HEK293 (cell line): ENCODE data around the gene TM9SF1.

Source experiments
- BCL6B ChIP-seq: fragments of 450-650 bp; formaldehyde crosslinking; IDR thresholded peaks from 2 replicates; pipeline ENCODE4 v1.5.1; 2017; ENCODE audit warnings: missing biosample characterization, missing genetic modification characterization
- ELK4 ChIP-seq: IDR thresholded peaks from 2 replicates; pipeline ENCODE4 v1.6.1; 2011; ENCODE audit warnings: mild to moderate bottlenecking, low read depth, low read length, borderline replicate concordance
- GLIS1 ChIP-seq: fragments of 450-650 bp; formaldehyde crosslinking; IDR thresholded peaks from 2 replicates; pipeline ENCODE4 v1.5.1; 2016; ENCODE audit warnings: missing biosample characterization, missing genetic modification characterization
- KLF16 ChIP-seq: fragments of 450-650 bp; formaldehyde crosslinking; IDR thresholded peaks from 2 replicates; pipeline ENCODE4 v1.5.1; 2017; ENCODE audit warnings: missing biosample characterization, missing genetic modification characterization
- MEIS1 ChIP-seq: sonication (generic); formaldehyde crosslinking; IDR thresholded peaks from 2 replicates; pipeline ENCODE4 v1.8.1; 2022; ENCODE audit warnings: missing genetic modification reagents, mild to moderate bottlenecking, borderline replicate concordance
- MYNN ChIP-seq: fragments of 450-650 bp; formaldehyde crosslinking; IDR thresholded peaks from 2 replicates; pipeline ENCODE4 v1.5.1; 2016; ENCODE audit warnings: missing biosample characterization, missing genetic modification characterization, borderline replicate concordance
- MZF1 ChIP-seq: fragments of 450-650 bp; formaldehyde crosslinking; IDR thresholded peaks from 2 replicates; pipeline ENCODE4 v1.5.1; 2017; ENCODE audit warnings: missing biosample characterization, missing genetic modification characterization, borderline replicate concordance
- OVOL3 ChIP-seq: fragments of 450-650 bp; formaldehyde crosslinking; IDR thresholded peaks from 2 replicates; pipeline ENCODE4 v1.5.1; 2016; ENCODE audit warnings: missing biosample characterization, missing genetic modification characterization
- PRDM10 ChIP-seq: fragments of 450-650 bp; formaldehyde crosslinking; IDR thresholded peaks from 2 replicates; pipeline ENCODE4 v1.5.1; 2016; ENCODE audit warnings: missing biosample characterization, missing genetic modification characterization
- PRDM6 ChIP-seq: fragments of 450-650 bp; formaldehyde crosslinking; IDR thresholded peaks from 2 replicates; pipeline ENCODE4 v1.5.1; 2017; ENCODE audit warnings: missing biosample characterization, missing genetic modification characterization
- REPIN1 ChIP-seq: fragments of 450-650 bp; formaldehyde crosslinking; IDR thresholded peaks from 2 replicates; pipeline ENCODE4 v1.5.1; 2017; ENCODE audit warnings: missing biosample characterization, missing genetic modification characterization, low read depth
- SP3 ChIP-seq: fragments of 450-650 bp; formaldehyde crosslinking; IDR thresholded peaks from 2 replicates; pipeline ENCODE4 v1.5.1; 2016; ENCODE audit warnings: missing biosample characterization, missing genetic modification characterization
- TRIM28 ChIP-seq: IDR thresholded peaks from 2 replicates; pipeline ENCODE4 v1.6.1; 2011; ENCODE audit warnings: low read length, control low read depth, borderline replicate concordance
- WT1 ChIP-seq: fragments of 450-650 bp; formaldehyde crosslinking; IDR thresholded peaks from 2 replicates; pipeline ENCODE4 v1.5.1; 2016; ENCODE audit warnings: missing biosample characterization, missing genetic modification characterization
- ZBTB48 ChIP-seq: fragments of 450-650 bp; formaldehyde crosslinking; IDR thresholded peaks from 2 replicates; pipeline ENCODE4 v1.5.1; 2016; ENCODE audit warnings: missing biosample characterization, missing genetic modification characterization
- ZNF138 ChIP-seq: fragments of 450-650 bp; formaldehyde crosslinking; IDR thresholded peaks from 2 replicates; pipeline ENCODE4 v1.5.1; 2016; ENCODE audit warnings: missing biosample characterization, missing genetic modification characterization, borderline replicate concordance
- ZNF16 ChIP-seq: fragments of 450-650 bp; formaldehyde crosslinking; IDR thresholded peaks from 2 replicates; pipeline ENCODE4 v1.5.1; 2016; ENCODE audit warnings: low read depth, missing biosample characterization, missing genetic modification characterization
- ZNF184 ChIP-seq: fragments of 450-650 bp; IDR thresholded peaks from 2 replicates; pipeline ENCODE4 v1.5.1; 2018; ENCODE audit warnings: missing biosample characterization, mild to moderate bottlenecking, missing genetic modification characterization
- ZNF2 ChIP-seq: fragments of 450-650 bp; formaldehyde crosslinking; IDR thresholded peaks from 2 replicates; pipeline ENCODE4 v1.5.1; 2016; ENCODE audit warnings: missing biosample characterization, missing genetic modification characterization
- ZNF223 ChIP-seq: fragments of 450-650 bp; formaldehyde crosslinking; IDR thresholded peaks from 2 replicates; pipeline ENCODE4 v1.5.1; 2016; ENCODE audit warnings: missing biosample characterization, missing genetic modification characterization
- ZNF24 ChIP-seq: fragments of 450-650 bp; formaldehyde crosslinking; IDR thresholded peaks from 2 replicates; pipeline ENCODE4 v1.5.1; 2016; ENCODE audit warnings: missing biosample characterization, missing genetic modification characterization
- ZNF311 ChIP-seq: fragments of 450-650 bp; formaldehyde crosslinking; IDR thresholded peaks from 2 replicates; pipeline ENCODE4 v1.5.1; 2017; ENCODE audit warnings: missing biosample characterization, missing genetic modification characterization, borderline replicate concordance
- ZNF324 ChIP-seq: fragments of 450-650 bp; formaldehyde crosslinking; IDR thresholded peaks from 2 replicates; pipeline ENCODE4 v1.5.1; 2016; ENCODE audit warnings: missing biosample characterization, missing genetic modification characterization
- ZNF423 ChIP-seq: fragments of 450-650 bp; formaldehyde crosslinking; IDR thresholded peaks from 2 replicates; pipeline ENCODE4 v1.5.1; 2016; ENCODE audit warnings: missing biosample characterization, missing genetic modification characterization
- ZNF48 ChIP-seq: fragments of 450-650 bp; formaldehyde crosslinking; IDR thresholded peaks from 2 replicates; pipeline ENCODE4 v1.5.1; 2016; ENCODE audit warnings: missing biosample characterization, missing genetic modification characterization
- ZNF548 ChIP-seq: fragments of 450-650 bp; formaldehyde crosslinking; IDR thresholded peaks from 2 replicates; pipeline ENCODE4 v1.5.1; 2016; ENCODE audit warnings: missing biosample characterization, missing genetic modification characterization
- ZNF626 ChIP-seq: fragments of 450-650 bp; sonication (Bioruptor Pico); formaldehyde crosslinking; IDR thresholded peaks from 2 replicates; pipeline ENCODE4 v1.5.1; 2018; ENCODE audit warnings: missing biosample characterization, missing genetic modification characterization, inconsistent platforms
- ZNF76 ChIP-seq: fragments of 450-650 bp; formaldehyde crosslinking; IDR thresholded peaks from 2 replicates; pipeline ENCODE4; 2016; ENCODE audit warnings: low read depth, missing biosample characterization, missing genetic modification characterization, borderline replicate concordance
- ZSCAN23 ChIP-seq: fragments of 450-650 bp; formaldehyde crosslinking; IDR thresholded peaks from 2 replicates; pipeline ENCODE4 v1.5.1; 2016; ENCODE audit warnings: missing biosample characterization, missing genetic modification characterization
- ZXDB ChIP-seq: fragments of 450-650 bp; formaldehyde crosslinking; IDR thresholded peaks from 2 replicates; pipeline ENCODE4 v1.5.1; 2016; ENCODE audit warnings: missing biosample characterization, missing genetic modification characterization
- TF ChIP-seq, protein P1 (sequence below): fragments of 450-650 bp; formaldehyde crosslinking; IDR thresholded peaks from 2 replicates; pipeline ENCODE4; 2016; ENCODE audit warnings: missing biosample characterization, missing genetic modification characterization

Gene TM9SF1

DNA sequence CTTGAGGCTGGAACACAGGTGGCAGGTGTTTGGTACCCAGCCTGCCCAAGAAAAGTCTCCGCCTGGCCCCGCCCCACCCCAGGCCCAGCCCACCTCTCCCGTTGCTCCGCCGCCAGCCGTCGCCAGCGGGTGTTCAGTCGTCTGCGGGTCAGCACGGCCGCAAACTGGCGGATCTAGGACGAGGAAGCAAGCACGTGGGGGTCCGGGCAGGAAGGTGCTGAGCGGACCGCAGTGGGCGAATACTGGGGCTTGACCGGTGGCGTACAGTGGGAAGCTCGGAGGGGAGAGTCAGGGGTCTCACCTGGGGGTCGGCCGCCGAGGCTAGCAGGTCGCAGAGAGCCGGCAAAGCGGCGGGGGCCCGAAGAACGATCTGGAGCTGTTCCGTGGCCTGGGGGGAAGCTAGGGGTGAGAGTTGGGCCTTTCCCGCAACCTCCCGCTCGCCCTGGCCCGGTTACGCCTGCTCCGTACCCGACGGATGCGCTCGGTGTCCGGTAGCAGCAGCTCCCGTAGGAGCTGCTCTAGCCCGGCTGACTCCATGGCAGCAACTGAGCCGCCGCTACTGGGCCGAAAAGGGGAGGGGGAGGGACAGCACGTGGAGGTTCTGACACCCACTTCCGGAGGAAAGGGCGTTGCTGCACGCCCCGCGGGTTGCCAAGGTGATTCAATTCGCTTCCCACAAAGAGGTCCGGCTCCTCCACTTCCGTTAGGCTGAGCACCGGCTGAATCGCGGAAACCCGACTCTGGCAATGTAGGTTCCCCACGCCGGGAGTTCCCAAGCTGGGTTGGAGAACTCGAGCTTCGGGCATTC, 6.8 kb downstream of the TM9SF1 start, which contains the start of gene IPO4 (continued):
- peak; percentile 77; the same call in 1 of the 2 replicates for TF ChIP-seq TRIM28
- peak; percentile 45; the same call in 1 of the 2 replicates for TF ChIP-seq ZBTB48 (tag by site-specific recombination)
- no peak for TF ChIP-seq MEIS1 (CRISPR knock-in tag)
- 0 out of 2 replicates have a peak, but pooled peaks have one; percentile 38 for TF ChIP-seq GLIS1 (tag by site-specific recombination)
- TF ChIP-seq OVOL3 (tag by site-specific recombination): peak; percentile 73; the same call in 1 of the 2 replicates
- peak; percentile 91 for TF ChIP-seq ZNF2
- TF ChIP-seq ZNF311 (tag by site-specific recombination): no peak
- peak; percentile 84 for TF ChIP-seq ZNF76 (tag by site-specific recombination)
- TF ChIP-seq, protein P1, sequence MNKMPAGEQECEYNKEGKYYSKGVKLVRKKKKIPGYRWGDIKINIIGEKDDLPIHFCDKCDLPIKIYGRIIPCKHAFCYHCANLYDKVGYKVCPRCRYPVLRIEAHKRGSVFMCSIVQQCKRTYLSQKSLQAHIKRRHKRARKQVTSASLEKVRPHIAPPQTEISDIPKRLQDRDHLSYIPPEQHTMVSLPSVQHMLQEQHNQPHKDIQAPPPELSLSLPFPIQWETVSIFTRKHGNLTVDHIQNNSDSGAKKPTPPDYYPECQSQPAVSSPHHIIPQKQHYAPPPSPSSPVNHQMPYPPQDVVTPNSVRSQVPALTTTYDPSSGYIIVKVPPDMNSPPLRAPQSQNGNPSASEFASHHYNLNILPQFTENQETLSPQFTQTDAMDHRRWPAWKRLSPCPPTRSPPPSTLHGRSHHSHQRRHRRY (tag by site-specific recombination): no peak
- peak; percentile 96 for TF ChIP-seq ZNF324 (tag by site-specific recombination)
- TF ChIP-seq ZNF423 (tag by site-specific recombination): no peak; the same call in 1 of the 2 replicates
- TF ChIP-seq ZNF16 (tag by site-specific recombination): no peak
- TF ChIP-seq BCL6B (tag by site-specific recombination): no peak
- peak; percentile 93 for TF ChIP-seq ZNF24 (tag by site-specific recombination)
- TF ChIP-seq MZF1 (tag by site-specific recombination): no peak
- TF ChIP-seq ZSCAN23 (tag by site-specific recombination): peak; percentile 96; the same call in 1 of the 2 replicates
- TF ChIP-seq REPIN1 (tag by site-specific recombination): no peak
- TF ChIP-seq ZNF626: no peak
- peak; percentile 89; the same call in 1 of the 2 replicates for TF ChIP-seq ZNF184 (tag by site-specific recombination)
- peak; percentile 45; the same call in 1 of the 2 replicates for TF ChIP-seq PRDM10 (tag by site-specific recombination)
- no peak for TF ChIP-seq ZNF223
- TF ChIP-seq SP3 (tag by site-specific recombination): peak; percentile 90
- no peak for TF ChIP-seq ZNF548
- TF ChIP-seq PRDM6 (tag by site-specific recombination): 0 out of 2 replicates have a peak, but pooled peaks have one; percentile 15
- peak; percentile 72 for TF ChIP-seq WT1 (tag by site-specific recombination)
- TF ChIP-seq KLF16 (tag by site-specific recombination): peak; percentile 99
- TF ChIP-seq ELK4: no peak
- TF ChIP-seq ZXDB: peak; percentile 95
- no peak for TF ChIP-seq MYNN (tag by site-specific recombination)
- TF ChIP-seq ZNF48 (tag by site-specific recombination): no peak
- TF ChIP-seq ZNF138 (tag by site-specific recombination): no peak
